Right atrium auricular region (tissue), 2 donors: ENCODE results near the gene LBX2. TPM values are rescaled to one million over a fixed set of nuclear protein-coding genes. Genes with fewer than 3 reads are reported as not detected.

Source experiments
- DNase-seq: peaks from one replicate; pipeline ENCODE4 v3.0.0-alpha.2; 2019; ENCODE audit warnings: low spot score
- H3K27ac ChIP-seq, 2 donors: fragments of 200-600 bp; sonication (generic); 1 replicate in 1 of 2; 2 replicates in 1 of 2; pipeline ENCODE4 v1.5.1; 2016 to 2019
- H3K27me3 ChIP-seq, 2 donors: fragments of 200-600 bp; sonication (generic); one replicate each; pipeline versions ENCODE4 v1.5.1 to v1.6.0; 2017 to 2019
- H3K36me3 ChIP-seq: fragments of 200-600 bp; sonication (generic); one replicate; pipeline ENCODE4 v1.5.1; 2016
- H3K4me1 ChIP-seq, 2 donors: fragments of 200-600 bp; sonication (generic); one replicate each; pipeline versions ENCODE4 v1.5.1 to v1.6.0; 2017 to 2019
- H3K4me3 ChIP-seq, 2 donors: fragments of 200-600 bp; sonication (generic); 1 replicate in 1 of 2; 2 replicates in 1 of 2; pipeline ENCODE4 v1.5.1; 2017 to 2019; ENCODE audit warnings: mild to moderate bottlenecking in 1 of 2, moderate library complexity in 1 of 2
- H3K9me3 ChIP-seq, 2 donors: fragments of 200-600 bp; sonication (generic); one replicate each; pipeline ENCODE4 v1.5.1; 2019
- CTCF ChIP-seq, 2 donors: fragments of 200-600 bp; sonication (generic); IDR thresholded peaks; one replicate each; pipeline ENCODE4 v1.5.1; 2019; ENCODE audit warnings: antibody characterized with exemption in 2 of 2
- total RNA-seq, 2 donors: library from RNA; depleted of rRNA; stranded (reverse); fragments of >200 nt; gene quantifications; one replicate each; pipeline ENCODE4 v1.1.0, GENCODE V29; 2016

Gene LBX2
- total RNA-seq, 2 donors from 2014 or later: 0.83 to 1.0 TPM

- no peaks in the 10 kb centered on the region for H3K27me3 ChIP-seq
- H3K4me3 ChIP-seq: no peak overlapping the region
- H3K27ac ChIP-seq: no peak overlapping the region
- peaks cover 0 to 15% of the 10 kb centered on the region in 2 donors for H3K4me1 ChIP-seq
- no peak for TF ChIP-seq CTCF (IDR thresholded peaks at IDR 0.05)
- DNase-seq: no peak
- no peaks in the 10 kb centered on the region for H3K9me3 ChIP-seq
- peaks cover 15% of the 10 kb centered on the region for H3K36me3 ChIP-seq
Observed at GRCh38 chr2:74534411-74534810, 35.0 kb upstream of the LBX2 start.

- TF ChIP-seq CTCF (IDR thresholded peaks at IDR 0.05): no peak
- Histone ChIP-seq H3K27ac (no peak overlapping the region), H3K4me1 (peaks cover 0 to 22% of the 10 kb centered on the region in 2 donors), H3K4me3 (no peak overlapping the region), H3K27me3 (no peaks in the 10 kb centered on the region), H3K9me3 (no peaks in the 10 kb centered on the region), H3K36me3 (peaks cover 15% of the 10 kb centered on the region)
- no peak for DNase-seq
Observed at GRCh38 chr2:74533464-74533863, 34.1 kb upstream of the LBX2 start.

- no peak for TF ChIP-seq CTCF (IDR thresholded peaks at IDR 0.05)
- Histone ChIP-seq H3K9me3 (no peaks in the 10 kb centered on the region), H3K27ac (no peak overlapping the region), H3K4me1 (peaks cover 0 to 30% of the 10 kb centered on the region in 2 donors), H3K4me3 (no peak overlapping the region), H3K27me3 (no peaks in the 10 kb centered on the region), H3K36me3 (peaks cover 24% of the 10 kb centered on the region)
- no peak for DNase-seq
Observed at GRCh38 chr2:74532222-74532621, 32.8 kb upstream of the LBX2 start.

- Histone ChIP-seq H3K27me3 (no peaks in the 10 kb centered on the region), H3K9me3 (no peaks in the 10 kb centered on the region), H3K27ac (no peak overlapping the region), H3K4me1 (peaks cover 0 to 30% of the 10 kb centered on the region in 2 donors), H3K36me3 (peaks cover 30% of the 10 kb centered on the region), H3K4me3 (no peak overlapping the region)
- no peak for DNase-seq
- no peak for TF ChIP-seq CTCF (IDR thresholded peaks at IDR 0.05)
Observed at GRCh38 chr2:74531666-74532065, 32.3 kb upstream of the LBX2 start.

DNA sequence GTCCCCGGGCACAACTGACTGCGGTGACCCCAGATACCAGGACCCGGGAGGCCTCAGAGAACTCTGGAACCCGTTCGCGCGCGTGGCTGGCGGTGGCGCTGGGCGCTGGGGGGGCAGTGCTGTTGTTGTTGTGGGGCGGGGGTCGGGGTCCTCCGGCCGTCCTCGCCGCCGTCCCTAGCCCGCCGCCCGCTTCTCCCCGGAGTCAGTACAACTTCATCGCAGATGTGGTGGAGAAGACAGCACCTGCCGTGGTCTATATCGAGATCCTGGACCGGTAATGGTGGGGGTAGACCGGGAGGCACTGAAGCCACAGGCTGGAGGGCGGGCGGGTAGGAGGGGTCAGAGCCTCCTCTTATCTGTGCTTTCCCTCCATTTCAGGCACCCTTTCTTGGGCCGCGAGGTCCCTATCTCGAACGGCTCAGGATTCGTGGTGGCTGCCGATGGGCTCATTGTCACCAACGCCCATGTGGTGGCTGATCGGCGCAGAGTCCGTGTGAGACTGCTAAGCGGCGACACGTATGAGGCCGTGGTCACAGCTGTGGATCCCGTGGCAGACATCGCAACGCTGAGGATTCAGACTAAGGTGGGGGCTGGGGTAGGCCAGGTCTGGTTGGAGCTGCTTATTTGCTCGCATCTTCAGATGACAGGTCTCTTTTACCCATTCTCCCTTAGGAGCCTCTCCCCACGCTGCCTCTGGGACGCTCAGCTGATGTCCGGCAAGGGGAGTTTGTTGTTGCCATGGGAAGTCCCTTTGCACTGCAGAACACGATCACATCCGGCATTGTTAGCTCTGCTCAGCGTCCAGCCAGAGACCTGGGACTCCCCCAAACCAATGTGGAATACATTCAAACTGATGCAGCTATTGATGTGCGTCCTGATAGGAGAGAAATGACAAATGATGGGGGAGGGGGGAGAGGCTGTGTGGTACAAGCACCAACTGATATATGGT is 31.1 kb upstream of the LBX2 start:
- H3K27me3 ChIP-seq: no peaks in the 10 kb centered on the region
- peaks cover 36% of the 10 kb centered on the region for H3K36me3 ChIP-seq

More for the DNA sequence above, 31.1 kb upstream of the LBX2 start:
- Histone ChIP-seq H3K4me3 (peak overlapping the region; percentile 68 to 89), H3K9me3 (no peaks in the 10 kb centered on the region), H3K4me1 (peaks cover 0 to 30% of the 10 kb centered on the region in 2 donors), H3K27ac (peak overlapping the region; percentile 78 to 87)
- TF ChIP-seq CTCF (IDR thresholded peaks at IDR 0.05): no peak
- no peak for DNase-seq
